H9 (cell line): ENCODE measurements around the gene NR2C1. TPM values are rescaled to one million over a fixed set of nuclear protein-coding genes. Genes with fewer than 3 reads are reported as not detected.

Source experiments
- DNase-seq: peaks from one replicate; pipeline ENCODE4 v3.0.0-alpha.2; 2017
- H2AFZ ChIP-seq: one replicate; pipeline ENCODE4 v1.6.1; 2013; ENCODE audit warnings: mild to moderate bottlenecking, low read length, control low read depth, moderate library complexity
- H2AK5ac ChIP-seq: 2 replicates; pipeline ENCODE4 v1.6.1; 2013; ENCODE audit warnings: low read length, control low read depth, mixed read lengths; ENCODE audit not compliant: insufficient read length
- H2BK120ac ChIP-seq: one replicate; pipeline ENCODE4 v1.6.1; 2013; ENCODE audit warnings: low read depth, mild to moderate bottlenecking, low read length, control low read depth, inconsistent platforms; ENCODE audit not compliant: poor library complexity, severe bottlenecking
- H2BK12ac ChIP-seq: 2 replicates; pipeline ENCODE4 v1.6.1; 2013; ENCODE audit warnings: low read length, control low read depth, mixed read lengths, low read depth; ENCODE audit not compliant: insufficient read length
- H2BK15ac ChIP-seq: 2 replicates; pipeline ENCODE4 v1.6.1; 2013; ENCODE audit warnings: low read depth, low read length, control low read depth
- H2BK20ac ChIP-seq: one replicate; pipeline ENCODE4 v1.6.1; 2013; ENCODE audit warnings: low read depth, mild to moderate bottlenecking, low read length, control low read depth, inconsistent platforms; ENCODE audit not compliant: poor library complexity, severe bottlenecking
- H2BK5ac ChIP-seq: 2 replicates; pipeline ENCODE4 v1.6.1; 2013; ENCODE audit warnings: low read length, control low read depth, mixed read lengths; ENCODE audit not compliant: insufficient read length
- H3K14ac ChIP-seq: 2 replicates; pipeline ENCODE4 v1.6.1; 2013; ENCODE audit warnings: low read length, control low read depth; ENCODE audit not compliant: insufficient read depth
- H3K18ac ChIP-seq: 2 replicates; pipeline ENCODE4 v1.6.1; 2013; ENCODE audit warnings: low read depth, mild to moderate bottlenecking, mixed read lengths, low read length, control low read depth; ENCODE audit not compliant: insufficient read length
- H3K23ac ChIP-seq: 2 replicates; pipeline ENCODE4 v1.6.1; 2013; ENCODE audit warnings: low read length, control low read depth, mixed read lengths, low read depth; ENCODE audit not compliant: insufficient read length
- H3K23me2 ChIP-seq: 2 replicates; pipeline ENCODE4 v1.6.1; 2013; ENCODE audit warnings: low read depth, mild to moderate bottlenecking, mixed read lengths, low read length, control low read depth; ENCODE audit not compliant: insufficient read length, poor library complexity, severe bottlenecking
- H3K27ac ChIP-seq: 2 replicates; pipeline ENCODE4 v1.5.1; 2013; ENCODE audit warnings: low read length, control low read depth, mixed read lengths, low read depth; ENCODE audit not compliant: insufficient read length
- H3K27me3 ChIP-seq: 2 replicates; pipeline ENCODE4 v1.6.1; 2013; ENCODE audit warnings: low read length, control low read depth, inconsistent platforms; ENCODE audit not compliant: insufficient read depth
- H3K4ac ChIP-seq: 2 replicates; pipeline ENCODE4 v1.6.1; 2013; ENCODE audit warnings: low read depth, mild to moderate bottlenecking, control low read depth, inconsistent platforms, low read length, moderate library complexity
- H3K4me1 ChIP-seq: 2 replicates; pipeline ENCODE4 v1.6.1; 2013; ENCODE audit warnings: low read length, control low read depth, inconsistent platforms; ENCODE audit not compliant: insufficient read depth
- H3K4me2 ChIP-seq: 2 replicates; pipeline ENCODE4 v1.6.1; 2013; ENCODE audit warnings: low read length, control low read depth, mixed read lengths; ENCODE audit not compliant: insufficient read length, insufficient read depth
- H3K56ac ChIP-seq: 2 replicates; pipeline ENCODE4 v1.6.1; 2013; ENCODE audit warnings: low read depth, mild to moderate bottlenecking, mixed read lengths, low read length, control low read depth; ENCODE audit not compliant: insufficient read length
- H3K79me1 ChIP-seq: 2 replicates; pipeline ENCODE4 v1.6.1; 2013; ENCODE audit warnings: low read depth, mild to moderate bottlenecking, moderate library complexity, low read length, control low read depth, inconsistent platforms; ENCODE audit not compliant: insufficient read depth, poor library complexity, severe bottlenecking
- H3K79me2 ChIP-seq: 2 replicates; pipeline ENCODE4 v1.6.1; 2013; ENCODE audit warnings: low read length, control low read depth, inconsistent platforms; ENCODE audit not compliant: insufficient read depth
- H3K9ac ChIP-seq: 2 replicates; pipeline ENCODE4 v1.6.1; 2013; ENCODE audit warnings: low read length, control low read depth, mixed read lengths; ENCODE audit not compliant: insufficient read length; ENCODE audit errors: extremely low read depth
- H3K9me3 ChIP-seq: one replicate; pipeline ENCODE4 v1.6.1; 2013; ENCODE audit warnings: low read depth, low read length, inconsistent platforms; ENCODE audit not compliant: control insufficient read depth
- H3T11ph ChIP-seq: one replicate; pipeline ENCODE4 v1.6.1; 2013; ENCODE audit warnings: mild to moderate bottlenecking, low read length, control low read depth, inconsistent platforms
- H4K20me1 ChIP-seq: one replicate; pipeline ENCODE4 v1.6.1; 2013; ENCODE audit not compliant: control insufficient read depth, insufficient read length, insufficient read depth
- H4K5ac ChIP-seq: 2 replicates; pipeline ENCODE4 v1.6.1; 2013; ENCODE audit warnings: low read depth, mild to moderate bottlenecking, mixed read lengths, low read length, control low read depth; ENCODE audit not compliant: insufficient read length
- H4K8ac ChIP-seq: replicated peaks from 2 replicates; pipeline ENCODE4 v1.6.1; 2013; ENCODE audit warnings: low read length, control low read depth, mixed read lengths, low read depth; ENCODE audit not compliant: insufficient read length
- H4K91ac ChIP-seq: 2 replicates; pipeline ENCODE4 v1.6.1; 2013; ENCODE audit warnings: low read depth, mild to moderate bottlenecking, moderate library complexity, mixed read lengths, low read length, control low read depth; ENCODE audit not compliant: insufficient read length
- H3K27ac Mint-ChIP-seq, 3 experiments: 2 replicates in 2 of 3; 3 replicates in 1 of 3; pipeline ENCODE4 v1.8.0; 2020 to 2021; ENCODE audit warnings: mixed read lengths in 3 of 3, mild to moderate bottlenecking in 1 of 3, moderate library complexity in 1 of 3
- H3K27me3 Mint-ChIP-seq: 2 replicates; pipeline ENCODE4 v1.8.0; 2021; ENCODE audit warnings: low read depth, mild to moderate bottlenecking, moderate library complexity, mixed read lengths
- H3K36me3 Mint-ChIP-seq, 3 experiments: 2 replicates in 2 of 3; 3 replicates in 1 of 3; pipeline ENCODE4 v1.8.0; 2020 to 2021; ENCODE audit warnings: low read depth in 3 of 3, mixed read lengths in 3 of 3; ENCODE audit not compliant: insufficient read depth in 1 of 3
- H3K4me1 Mint-ChIP-seq, 2 experiments: 2 replicates each; pipeline ENCODE4 v1.8.0; 2020; ENCODE audit warnings: mixed read lengths in 2 of 2
- H3K4me3 Mint-ChIP-seq, 2 experiments: 2 replicates in 1 of 2; 3 replicates in 1 of 2; pipeline ENCODE4 v1.8.0; 2020 to 2021; ENCODE audit warnings: mild to moderate bottlenecking in 2 of 2, mixed read lengths in 2 of 2, moderate library complexity in 1 of 2
- H3K9me3 Mint-ChIP-seq, 2 experiments: 2 replicates in 1 of 2; 3 replicates in 1 of 2; pipeline ENCODE4 v1.8.0; 2020; ENCODE audit warnings: mild to moderate bottlenecking in 2 of 2, mixed read lengths in 2 of 2, moderate library complexity in 1 of 2
- WGBS: extraction: QIAGEN DNeasy Blood & Tissue Kit; methylation state at CpG from one replicate; pipeline ENCODE4 v1.1.7; 2013; ENCODE audit warnings: missing lambda C conversion rate, low lambda C conversion rate, mixed read lengths; ENCODE audit not compliant: insufficient read length; ENCODE audit errors: extremely low coverage; 5-methylcytosine and 5-hydroxymethylcytosine counted together
- total RNA-seq: library from RNA; stranded (reverse); gene quantifications from 2 replicates; pipeline ENCODE4 v1.2.1, GENCODE V29; 2021
- TF ChIP-seq, protein P1 (sequence below): fragments of 200-600 bp; sonication (generic); conservative IDR thresholded peaks from 3 replicates; pipeline ENCODE4 v1.8.0; 2021; ENCODE audit warnings: antibody characterized with exemption, mild to moderate bottlenecking

NR2C1 gene
- total RNA-seq, 1 experiment from 2014 or later, result 47.0 TPM

DNA sequence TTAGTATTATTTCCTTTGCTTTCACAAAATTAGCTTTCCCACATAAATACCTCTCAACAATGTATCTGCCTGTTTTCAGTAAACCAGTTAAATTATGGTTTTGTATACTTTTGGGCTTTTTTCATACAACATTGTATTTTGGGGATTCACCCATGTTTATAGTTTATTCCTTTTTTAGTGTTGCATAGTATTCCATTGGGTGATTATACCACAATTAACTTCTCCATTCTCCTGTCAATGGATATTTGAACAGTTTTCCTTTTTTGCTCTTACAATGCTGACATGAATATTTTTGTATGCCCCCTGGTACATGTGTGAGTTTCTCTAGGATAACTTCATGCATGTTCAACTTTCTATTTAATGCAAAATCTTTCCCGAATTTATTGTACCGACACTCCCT lies 57.3 kb downstream of the NR2C1 start:
- H3K79me2 ChIP-seq, result no peaks in the 10 kb centered on the region
- H3K4me3 Mint-ChIP-seq, result no peak overlapping the region
- no peak overlapping the region for H3T11ph ChIP-seq
- no peaks in the 10 kb centered on the region for H3K23me2 ChIP-seq
- H3K23ac ChIP-seq, result no peak overlapping the region
- H2BK15ac ChIP-seq, result no peak overlapping the region
- no peak overlapping the region for H2BK12ac ChIP-seq
- H3K27ac Mint-ChIP-seq, result no peak overlapping the region
- H3K9me3 Mint-ChIP-seq, result peaks cover 0 to 4% of the 10 kb centered on the region in 2 experiments; a peak in 1 of 5 replicates
- TF ChIP-seq, protein P1, sequence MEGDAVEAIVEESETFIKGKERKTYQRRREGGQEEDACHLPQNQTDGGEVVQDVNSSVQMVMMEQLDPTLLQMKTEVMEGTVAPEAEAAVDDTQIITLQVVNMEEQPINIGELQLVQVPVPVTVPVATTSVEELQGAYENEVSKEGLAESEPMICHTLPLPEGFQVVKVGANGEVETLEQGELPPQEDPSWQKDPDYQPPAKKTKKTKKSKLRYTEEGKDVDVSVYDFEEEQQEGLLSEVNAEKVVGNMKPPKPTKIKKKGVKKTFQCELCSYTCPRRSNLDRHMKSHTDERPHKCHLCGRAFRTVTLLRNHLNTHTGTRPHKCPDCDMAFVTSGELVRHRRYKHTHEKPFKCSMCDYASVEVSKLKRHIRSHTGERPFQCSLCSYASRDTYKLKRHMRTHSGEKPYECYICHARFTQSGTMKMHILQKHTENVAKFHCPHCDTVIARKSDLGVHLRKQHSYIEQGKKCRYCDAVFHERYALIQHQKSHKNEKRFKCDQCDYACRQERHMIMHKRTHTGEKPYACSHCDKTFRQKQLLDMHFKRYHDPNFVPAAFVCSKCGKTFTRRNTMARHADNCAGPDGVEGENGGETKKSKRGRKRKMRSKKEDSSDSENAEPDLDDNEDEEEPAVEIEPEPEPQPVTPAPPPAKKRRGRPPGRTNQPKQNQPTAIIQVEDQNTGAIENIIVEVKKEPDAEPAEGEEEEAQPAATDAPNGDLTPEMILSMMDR, result no peak
- no peak for DNase-seq
- H3K4me1 Mint-ChIP-seq, result no peaks in the 10 kb centered on the region
- H3K27me3 Mint-ChIP-seq, result no peaks in the 10 kb centered on the region
- H2AK5ac ChIP-seq, result no peak overlapping the region
- H4K20me1 ChIP-seq, result no peaks in the 10 kb centered on the region
- no peak overlapping the region for H2BK120ac ChIP-seq
- no peak overlapping the region for H3K4ac ChIP-seq
- H3K9me3 ChIP-seq, result no peaks in the 10 kb centered on the region
- H2AFZ ChIP-seq, result no peak overlapping the region
- H2BK20ac ChIP-seq, result no peak overlapping the region
- no peak overlapping the region for H3K14ac ChIP-seq
- H4K5ac ChIP-seq, result no peak overlapping the region
- 100% methylated on average over 2 of the region's 2 CpGs for WGBS
- no peak overlapping the region for H4K91ac ChIP-seq
- no peaks in the 10 kb centered on the region for H3K4me1 ChIP-seq
- no peak overlapping the region for H4K8ac ChIP-seq
- no peak overlapping the region for H3K18ac ChIP-seq
- no peak overlapping the region for H3K4me2 ChIP-seq
- no peak overlapping the region for H2BK5ac ChIP-seq
- no peaks in the 10 kb centered on the region for H3K79me1 ChIP-seq
- H3K9ac ChIP-seq, result no peak overlapping the region
- H3K56ac ChIP-seq, result no peak overlapping the region
- no peak overlapping the region for H3K27ac ChIP-seq
- 0 out of 7 replicates have a peak, but pooled peaks cover 0 to 4% (median 0%) of the 10 kb centered on the region in 3 experiments for H3K36me3 Mint-ChIP-seq
- no peaks in the 10 kb centered on the region for H3K27me3 ChIP-seq
